ENCODE results near the gene CCSAP. TPM values are rescaled to one million over a fixed set of nuclear protein-coding genes. Genes with fewer than 3 reads are reported as not detected.
A peak's percentile ranks its signal among the peaks of the same experiment; 100 is the strongest.

CCSAP gene
- total RNA-seq, 1 experiment from 2014 or later = 9.5 TPM

GRCh38 chr1:229388897-229389580 lies 46.2 kb upstream of the CCSAP start:
- Histone ChIP-seq H3F3A (ENCODE audit: low read length, unreplicated experiment) (peaks cover 3% of the 10 kb centered on the region), H2AFZ (ENCODE audit: low read length) (peak overlapping the region; percentile 31), H3K9ac (ENCODE audit: low read length) (no peak overlapping the region), H3K27ac (ENCODE audit: low read length) (peak overlapping the region; percentile 10; the same call in 1 of the 2 replicates), H3K27me3 (ENCODE audit: low read length) (no peaks in the 10 kb centered on the region), H3K4me3 (ENCODE audit: low read length) (peak overlapping the region; percentile 8; the same call in 1 of the 2 replicates), H3K4me1 (ENCODE audit: insufficient read depth, low read length) (peaks cover 17% of the 10 kb centered on the region), H3K79me2 (ENCODE audit: low read length) (no peaks in the 10 kb centered on the region), H4K20me1 (ENCODE audit: low read length) (no peaks in the 10 kb centered on the region), H3K9me2 (replicated peaks; ENCODE audit: low read length) (no peaks in the 10 kb centered on the region), H3K36me3 (ENCODE audit: low read depth, low read length) (no peaks in the 10 kb centered on the region), H3K9me3 (ENCODE audit: low read length) (no peaks in the 10 kb centered on the region), H3K4me2 (ENCODE audit: low read length) (peak overlapping the region; percentile 55)
- TF ChIP-seq EZH2phosphoT487 (IDR thresholded peaks at IDR 0.05; ENCODE audit: borderline replicate concordance, low read length) (no peak), EZH2 (IDR thresholded peaks at IDR 0.05; ENCODE audit: low read length, unreplicated experiment) (no peak)
- TF ChIP-seq, protein P1, sequence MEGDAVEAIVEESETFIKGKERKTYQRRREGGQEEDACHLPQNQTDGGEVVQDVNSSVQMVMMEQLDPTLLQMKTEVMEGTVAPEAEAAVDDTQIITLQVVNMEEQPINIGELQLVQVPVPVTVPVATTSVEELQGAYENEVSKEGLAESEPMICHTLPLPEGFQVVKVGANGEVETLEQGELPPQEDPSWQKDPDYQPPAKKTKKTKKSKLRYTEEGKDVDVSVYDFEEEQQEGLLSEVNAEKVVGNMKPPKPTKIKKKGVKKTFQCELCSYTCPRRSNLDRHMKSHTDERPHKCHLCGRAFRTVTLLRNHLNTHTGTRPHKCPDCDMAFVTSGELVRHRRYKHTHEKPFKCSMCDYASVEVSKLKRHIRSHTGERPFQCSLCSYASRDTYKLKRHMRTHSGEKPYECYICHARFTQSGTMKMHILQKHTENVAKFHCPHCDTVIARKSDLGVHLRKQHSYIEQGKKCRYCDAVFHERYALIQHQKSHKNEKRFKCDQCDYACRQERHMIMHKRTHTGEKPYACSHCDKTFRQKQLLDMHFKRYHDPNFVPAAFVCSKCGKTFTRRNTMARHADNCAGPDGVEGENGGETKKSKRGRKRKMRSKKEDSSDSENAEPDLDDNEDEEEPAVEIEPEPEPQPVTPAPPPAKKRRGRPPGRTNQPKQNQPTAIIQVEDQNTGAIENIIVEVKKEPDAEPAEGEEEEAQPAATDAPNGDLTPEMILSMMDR (conservative IDR thresholded peaks at IDR 0.05; ENCODE audit: low read depth, low read length) = no peak
- POLR2A ChIA-PET (ENCODE audit: unreplicated experiment) = no interaction called here
- ATAC-seq (peak; percentile 92), DNase-seq (peak; percentile 70)
- CTCF ChIA-PET = no interaction called here
- intact Hi-C loops (cut with micrococcal nuclease) = loop anchor here (5.0 kb wide), 1 partner anchor 47 kb away; the partner anchor contains the start of gene CCSAP
- no TSS peak for BruUV-seq (replicated peaks)

DNA sequence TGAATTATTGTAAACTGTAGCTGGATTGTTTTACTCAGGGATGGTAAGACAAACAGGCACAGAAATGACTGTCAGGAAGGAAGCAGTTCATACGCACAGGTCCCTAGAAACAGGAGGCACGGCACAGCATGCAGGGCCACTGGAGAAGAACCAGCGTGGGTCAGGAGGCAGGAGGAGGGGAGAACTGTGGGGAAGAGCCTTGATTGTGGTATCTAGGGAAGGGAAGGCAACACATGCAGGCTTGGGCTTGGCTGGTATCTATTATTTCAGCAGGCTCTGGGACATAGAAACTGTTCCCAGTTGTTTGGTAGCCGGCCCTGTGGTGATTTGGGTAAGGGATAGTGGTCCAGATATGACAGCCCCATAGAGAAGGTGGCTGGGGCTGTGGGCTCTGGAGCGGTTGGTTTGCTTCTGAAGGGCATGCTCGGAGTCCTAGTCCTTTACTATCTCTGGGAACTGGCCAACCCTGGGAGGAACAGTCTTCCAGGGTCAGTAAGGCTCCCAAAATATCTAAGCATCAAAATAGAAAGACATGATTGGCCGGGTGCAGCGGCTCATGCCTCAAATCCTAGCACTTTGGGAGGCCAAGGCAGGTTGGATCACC lies 43.1 kb upstream of the CCSAP start:
- Histone ChIP-seq H3K36me3 (ENCODE audit: low read depth, low read length) (no peaks in the 10 kb centered on the region), H3K4me2 (ENCODE audit: low read length) (no peak overlapping the region), H3K79me2 (ENCODE audit: low read length) (no peaks in the 10 kb centered on the region), H2AFZ (ENCODE audit: low read length) (no peak overlapping the region), H3K4me3 (ENCODE audit: low read length) (no peak overlapping the region), H3K27me3 (ENCODE audit: low read length) (no peaks in the 10 kb centered on the region), H3K4me1 (ENCODE audit: insufficient read depth, low read length) (peaks cover 19% of the 10 kb centered on the region), H3K9me3 (ENCODE audit: low read length) (no peaks in the 10 kb centered on the region), H4K20me1 (ENCODE audit: low read length) (no peaks in the 10 kb centered on the region), H3K27ac (ENCODE audit: low read length) (no peak overlapping the region), H3K9ac (ENCODE audit: low read length) (no peak overlapping the region), H3K9me2 (replicated peaks; ENCODE audit: low read length) (no peaks in the 10 kb centered on the region), H3F3A (ENCODE audit: low read length, unreplicated experiment) (peaks cover 3% of the 10 kb centered on the region)
- CTCF ChIA-PET = no interaction called here
- BruUV-seq (replicated peaks) = no TSS peak
- intact Hi-C loops (cut with micrococcal nuclease) = loop anchor here (5.0 kb wide), 1 partner anchor 44 kb away; the partner anchor contains the start of gene CCSAP
- DNase-seq (no peak), ATAC-seq (no peak)
- TF ChIP-seq, protein P1 (conservative IDR thresholded peaks at IDR 0.05; ENCODE audit: low read depth, low read length) = no peak
- TF ChIP-seq EZH2 (IDR thresholded peaks at IDR 0.05; ENCODE audit: low read length, unreplicated experiment) (no peak), EZH2phosphoT487 (IDR thresholded peaks at IDR 0.05; ENCODE audit: borderline replicate concordance, low read length) (no peak)
- POLR2A ChIA-PET (ENCODE audit: unreplicated experiment) = no interaction called here

GRCh38 chr1:229384822-229385221 lies 42.0 kb upstream of the CCSAP start:
- Histone ChIP-seq H3K9ac (ENCODE audit: low read length) (no peak overlapping the region), H4K20me1 (ENCODE audit: low read length) (no peaks in the 10 kb centered on the region), H3K9me2 (replicated peaks; ENCODE audit: low read length) (no peaks in the 10 kb centered on the region), H3K36me3 (ENCODE audit: low read depth, low read length) (no peaks in the 10 kb centered on the region), H2AFZ (ENCODE audit: low read length) (no peak overlapping the region), H3K4me1 (ENCODE audit: insufficient read depth, low read length) (peaks cover 18% of the 10 kb centered on the region), H3F3A (ENCODE audit: low read length, unreplicated experiment) (peaks cover 3% of the 10 kb centered on the region), H3K27ac (ENCODE audit: low read length) (no peak overlapping the region), H3K4me2 (ENCODE audit: low read length) (no peak overlapping the region), H3K79me2 (ENCODE audit: low read length) (no peaks in the 10 kb centered on the region), H3K9me3 (ENCODE audit: low read length) (no peaks in the 10 kb centered on the region), H3K4me3 (ENCODE audit: low read length) (no peak overlapping the region), H3K27me3 (ENCODE audit: low read length) (no peaks in the 10 kb centered on the region)
- BruUV-seq (replicated peaks) = no TSS peak
- CTCF ChIA-PET = no interaction called here
- intact Hi-C loops (cut with micrococcal nuclease) = loop anchor here (5.0 kb wide), 1 partner anchor 43 kb away; the partner anchor contains the start of gene CCSAP
- POLR2A ChIA-PET (ENCODE audit: unreplicated experiment) = no interaction called here
- no peak for DNase-seq
- no peak for ATAC-seq
- TF ChIP-seq EZH2phosphoT487 (IDR thresholded peaks at IDR 0.05; ENCODE audit: borderline replicate concordance, low read length) = no peak
- TF ChIP-seq, protein P1 (conservative IDR thresholded peaks at IDR 0.05; ENCODE audit: low read depth, low read length) = no peak
- TF ChIP-seq EZH2 (IDR thresholded peaks at IDR 0.05; ENCODE audit: low read length, unreplicated experiment) = no peak
